Adipocyte (in vitro differentiated cells): Measurements from ENCODE around the gene ZBTB11.
"Not testable (repeated sequence)": the region's sequence is repeated elsewhere in the genome, so short reads cannot be mapped to it uniquely, and the experiment has no call there.

Experiments used
- DNase-seq: peaks from one replicate; pipeline ENCODE4 v3.0.0-alpha.2; 2015; ENCODE audit warnings: low read depth
- H3K27me3 ChIP-seq: replicated peaks from 2 replicates; pipeline ENCODE4 v1.7.0; 2013; ENCODE audit warnings: mild to moderate bottlenecking, low read length, moderate library complexity; ENCODE audit not compliant: control insufficient read depth, insufficient read depth
- H3K36me3 ChIP-seq: 2 replicates; pipeline ENCODE4 v1.7.0; 2013; ENCODE audit warnings: low read length, mild to moderate bottlenecking, moderate library complexity; ENCODE audit not compliant: control insufficient read depth, insufficient read depth, severe bottlenecking
- H3K4me1 ChIP-seq: 2 replicates; pipeline ENCODE4 v1.7.0; 2013; ENCODE audit warnings: mild to moderate bottlenecking, low read length, moderate library complexity; ENCODE audit not compliant: control insufficient read depth, insufficient read depth
- H3K4me3 ChIP-seq: 2 replicates; pipeline ENCODE4 v1.7.0; 2013; ENCODE audit warnings: mild to moderate bottlenecking, low read length, moderate library complexity
- H3K9ac ChIP-seq: 2 replicates; pipeline ENCODE4 v1.7.0; 2013; ENCODE audit warnings: mild to moderate bottlenecking, low read length, moderate library complexity
- H3K9me3 ChIP-seq: 2 replicates; pipeline ENCODE4 v1.7.0; 2013; ENCODE audit warnings: mild to moderate bottlenecking, low read length, moderate library complexity; ENCODE audit not compliant: control insufficient read depth

Gene ZBTB11

DNA sequence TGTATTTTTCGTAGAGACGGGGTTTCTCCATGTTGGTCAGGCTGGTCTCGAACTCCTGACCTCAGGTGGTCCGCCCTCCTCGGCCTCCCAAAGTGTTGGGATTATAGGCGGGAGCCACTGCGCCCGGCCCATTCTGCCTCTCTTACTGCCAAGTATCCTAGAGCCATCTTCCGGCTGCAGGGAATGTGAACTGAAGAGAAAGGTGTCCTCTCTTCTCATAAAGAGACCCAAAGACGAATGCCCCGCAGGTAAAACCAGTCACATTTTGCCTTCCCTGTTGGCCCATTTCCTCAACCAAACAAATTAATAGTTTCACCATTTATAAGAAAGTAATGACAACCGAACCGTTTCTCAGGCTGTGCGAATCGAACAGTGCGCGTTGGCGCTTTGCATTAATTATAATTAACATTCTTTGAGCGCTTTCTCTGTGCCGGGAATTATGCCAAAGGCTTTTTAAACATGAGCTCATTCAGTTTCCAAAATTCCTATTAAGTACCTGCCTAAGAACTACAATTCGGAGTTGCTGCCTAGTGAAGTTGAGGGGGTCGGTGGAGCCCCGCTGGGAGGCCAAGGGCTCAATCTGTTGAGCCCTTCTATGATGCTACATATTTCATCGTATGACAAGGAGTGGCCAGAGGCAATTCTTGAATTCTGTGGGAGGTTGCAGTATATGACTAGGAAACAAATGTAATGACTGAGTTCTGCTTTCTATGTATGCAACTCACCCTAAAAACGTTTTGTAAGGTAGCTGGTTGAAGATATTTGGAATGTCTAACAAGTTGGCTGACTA is 10.4 kb upstream of the ZBTB11 start:
- Histone ChIP-seq H3K9ac (peak overlapping the region; percentile 95), H3K9me3 (no peaks in the 10 kb centered on the region), H3K36me3 (peaks cover 33% of the 10 kb centered on the region), H3K27me3 (no peaks in the 10 kb centered on the region), H3K4me3 (peak overlapping the region; percentile 91), H3K4me1 (peaks cover 42% of the 10 kb centered on the region)
- peak; percentile 25 for DNase-seq

- peaks cover 42% of the 10 kb centered on the region for H3K4me1 ChIP-seq
- peak overlapping the region; percentile 91 for H3K4me3 ChIP-seq
- H3K27me3 ChIP-seq, result no peaks in the 10 kb centered on the region
- no peaks in the 10 kb centered on the region for H3K9me3 ChIP-seq
- peaks cover 47% of the 10 kb centered on the region for H3K36me3 ChIP-seq
- DNase-seq, result no peak
- H3K9ac ChIP-seq, result peak overlapping the region; percentile 95
Measured at GRCh38 chr3:101685870-101686307, 9.0 kb upstream of the ZBTB11 start.

DNA sequence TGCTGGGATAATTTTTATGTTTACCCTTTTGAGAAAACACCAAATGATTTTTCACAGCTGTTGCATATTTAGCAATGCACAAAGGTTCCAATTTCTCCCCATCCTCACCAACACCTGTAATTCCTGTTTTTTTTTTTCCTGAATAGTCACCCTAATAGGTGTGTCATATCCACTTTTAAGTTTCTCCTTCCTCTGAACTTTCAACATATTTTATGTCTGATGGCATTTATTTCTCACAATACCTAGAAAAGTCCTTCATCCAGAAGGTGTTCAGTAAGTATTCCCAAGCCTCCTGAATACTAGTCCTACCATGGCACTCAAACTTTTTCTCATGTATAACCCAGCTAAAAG is 8.1 kb upstream of the ZBTB11 start:
- peaks cover 42% of the 10 kb centered on the region for H3K4me1 ChIP-seq
- H3K27me3 ChIP-seq, result no peaks in the 10 kb centered on the region
- peaks cover 56% of the 10 kb centered on the region for H3K36me3 ChIP-seq
- H3K9ac ChIP-seq, result peak overlapping the region; percentile 95
- no peaks in the 10 kb centered on the region for H3K9me3 ChIP-seq
- H3K4me3 ChIP-seq, result peak overlapping the region; percentile 91
- no peak for DNase-seq

DNA sequence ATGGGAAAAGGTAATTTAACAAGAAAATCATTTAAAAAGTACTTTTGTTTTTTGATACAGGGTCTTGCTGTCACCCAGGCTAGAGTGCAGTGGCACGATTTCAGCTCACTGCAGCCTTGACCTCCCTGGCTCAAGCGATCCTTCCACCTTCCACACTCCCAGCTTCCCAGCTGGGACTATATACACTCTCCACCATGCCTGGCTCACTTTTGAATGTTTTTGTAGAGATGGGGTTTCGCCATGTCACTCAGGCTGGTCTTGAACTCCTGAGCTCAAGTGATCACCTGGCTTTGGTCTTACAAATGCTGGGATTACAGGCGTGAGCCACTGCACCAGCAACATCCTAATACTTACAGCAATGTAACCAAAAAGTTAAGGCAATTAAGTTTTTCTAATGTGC is 3.5 kb upstream of the ZBTB11 start:
- Histone ChIP-seq H3K9me3 (no peaks in the 10 kb centered on the region), H3K27me3 (no peaks in the 10 kb centered on the region), H3K4me3 (no peak overlapping the region), H3K9ac (no peak overlapping the region), H3K36me3 (peaks cover 60% of the 10 kb centered on the region), H3K4me1 (peaks cover 33% of the 10 kb centered on the region)
- no peak for DNase-seq

DNA sequence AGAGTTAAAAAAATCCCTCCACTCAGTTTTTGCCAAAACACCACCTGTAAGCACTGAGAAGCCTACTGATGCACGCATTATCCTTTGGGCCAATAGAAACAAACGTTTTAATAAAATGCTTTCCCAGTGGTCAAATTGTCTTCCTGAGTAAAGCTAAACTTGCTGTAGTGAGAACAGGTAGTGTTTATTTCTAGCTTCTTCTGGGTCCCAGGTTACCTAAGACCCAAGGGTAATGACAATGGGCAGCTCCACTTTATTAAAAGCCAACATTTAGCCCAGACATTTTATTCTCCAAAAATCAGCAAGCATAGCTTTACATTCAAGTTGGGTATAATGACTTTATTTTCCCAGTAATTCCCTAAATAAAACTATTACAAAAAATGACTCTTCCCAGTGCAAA is 1.9 kb upstream of the ZBTB11 start:
- H3K4me3 ChIP-seq, H3K27me3 ChIP-seq, DNase-seq, H3K9me3 ChIP-seq, H3K9ac ChIP-seq: not testable (repeated sequence)
- Histone ChIP-seq H3K36me3 (peaks cover 43% of the 10 kb centered on the region), H3K4me1 (peaks cover 26% of the 10 kb centered on the region)

- peak overlapping the region; percentile 77 for H3K4me3 ChIP-seq
- no peaks in the 10 kb centered on the region for H3K27me3 ChIP-seq
- peaks cover 32% of the 10 kb centered on the region for H3K36me3 ChIP-seq
- H3K4me1 ChIP-seq, result peaks cover 18% of the 10 kb centered on the region
- H3K9ac ChIP-seq, result peak overlapping the region; percentile 65
- no peaks in the 10 kb centered on the region for H3K9me3 ChIP-seq
- DNase-seq, result no peak
Measured at GRCh38 chr3:101677436-101678286, 729 bp upstream of the ZBTB11 start.

DNA sequence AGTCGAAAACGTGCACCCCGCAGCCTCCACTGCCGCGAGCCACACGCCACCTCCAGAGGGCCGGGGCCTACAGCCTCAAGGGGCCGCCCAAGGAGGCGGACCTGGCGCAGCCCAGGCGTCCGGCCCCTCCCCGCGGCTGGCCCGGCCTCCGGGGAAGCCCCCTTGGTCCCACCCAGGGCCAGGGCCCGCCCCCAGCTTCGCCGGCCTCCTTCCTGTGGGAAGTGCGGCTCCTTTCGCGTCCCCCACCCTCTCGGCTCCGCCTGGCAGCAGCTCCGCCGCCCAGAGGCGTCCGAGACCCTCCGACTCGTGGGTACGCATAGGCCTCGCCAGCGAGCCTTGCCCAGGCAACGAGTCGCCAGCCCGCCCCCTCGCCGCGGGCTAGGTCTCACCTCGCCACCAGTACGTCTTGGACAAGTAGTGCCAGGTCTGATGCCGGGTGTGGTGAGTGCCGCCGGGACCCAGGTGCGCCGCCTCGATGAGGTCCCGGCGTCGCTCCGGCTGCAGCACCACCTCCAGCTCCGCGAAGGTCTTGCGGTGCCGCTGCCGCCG is 642 bp downstream of the ZBTB11 start:
- DNase-seq, result peak; percentile 98
- no peaks in the 10 kb centered on the region for H3K27me3 ChIP-seq
- H3K4me1 ChIP-seq, result peaks cover 23% of the 10 kb centered on the region
- H3K36me3 ChIP-seq, result peaks cover 23% of the 10 kb centered on the region
- H3K4me3 ChIP-seq, result peak overlapping the region; percentile 95
- peak overlapping the region; percentile 97 for H3K9ac ChIP-seq
- H3K9me3 ChIP-seq, result no peaks in the 10 kb centered on the region

DNA sequence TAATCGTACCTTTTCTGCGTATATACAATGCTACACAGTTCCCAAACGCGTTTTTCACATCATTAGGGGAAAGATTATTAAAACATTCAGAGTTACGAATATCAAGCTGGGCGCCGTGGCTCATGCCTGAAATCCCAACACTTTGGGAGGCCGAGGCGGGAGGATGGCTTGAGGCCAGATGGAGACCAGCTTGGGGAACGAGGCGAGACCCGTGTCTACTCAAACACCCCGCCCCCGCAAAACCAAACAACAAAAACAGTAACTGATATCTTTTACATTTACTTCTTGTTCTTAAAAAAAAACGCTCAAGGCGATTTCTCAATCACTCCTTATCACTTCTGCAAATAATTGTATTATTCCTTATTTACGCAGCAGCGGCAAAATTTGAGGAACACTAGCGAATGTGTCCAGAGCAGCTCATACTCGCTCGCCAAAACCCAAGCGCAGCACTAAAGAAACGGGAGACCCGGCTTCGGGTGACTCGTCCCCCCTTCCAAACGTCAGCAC is 1.2 kb downstream of the ZBTB11 start:
- Histone ChIP-seq H3K4me1 (peaks cover 23% of the 10 kb centered on the region), H3K9me3 (no peaks in the 10 kb centered on the region), H3K36me3 (peaks cover 23% of the 10 kb centered on the region), H3K27me3 (no peaks in the 10 kb centered on the region), H3K9ac (peak overlapping the region; percentile 97), H3K4me3 (peak overlapping the region; percentile 95)
- no peak for DNase-seq

- Histone ChIP-seq H3K4me1 (peaks cover 23% of the 10 kb centered on the region), H3K36me3 (peaks cover 17% of the 10 kb centered on the region), H3K27me3 (no peaks in the 10 kb centered on the region), H3K9me3 (no peaks in the 10 kb centered on the region), H3K9ac (peak overlapping the region; percentile 97), H3K4me3 (peak overlapping the region; percentile 95)
- DNase-seq, result no peak
Measured at GRCh38 chr3:101674518-101674917, 2.4 kb downstream of the ZBTB11 start.

DNA sequence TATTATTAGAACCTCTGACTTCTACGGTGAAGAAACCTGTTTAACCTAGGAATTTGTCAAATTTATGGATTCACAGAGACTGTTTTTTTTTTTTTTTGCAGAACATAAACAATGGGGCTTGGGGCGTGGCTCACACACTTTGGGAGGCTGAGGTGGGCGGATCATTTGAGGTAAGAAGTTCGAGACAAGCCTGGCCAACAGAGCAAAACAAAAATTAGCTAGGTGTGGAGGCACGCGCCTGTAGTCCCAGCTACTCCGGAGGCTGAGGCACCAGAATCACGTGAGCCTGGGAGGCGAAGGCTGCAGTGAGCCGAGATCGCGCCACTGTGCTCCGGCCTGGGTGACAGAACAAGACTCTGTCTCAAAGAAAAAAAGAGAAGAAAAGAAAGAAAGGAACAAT is 3.0 kb downstream of the ZBTB11 start:
- no peak for DNase-seq
- Histone ChIP-seq H3K9ac (no peak overlapping the region), H3K9me3 (no peaks in the 10 kb centered on the region)

GRCh38 chr3:101671014-101671413 is 5.9 kb downstream of the ZBTB11 start:
- H3K36me3 ChIP-seq, result peaks cover 35% of the 10 kb centered on the region

More for the DNA sequence above, 3.0 kb downstream of the ZBTB11 start:
- Histone ChIP-seq H3K27me3 (no peaks in the 10 kb centered on the region), H3K36me3 (peaks cover 20% of the 10 kb centered on the region), H3K4me1 (peaks cover 23% of the 10 kb centered on the region), H3K4me3 (no peak overlapping the region)

More at GRCh38 chr3:101671014-101671413, 5.9 kb downstream of the ZBTB11 start:
- DNase-seq, result no peak
- Histone ChIP-seq H3K4me3 (no peak overlapping the region), H3K27me3 (no peaks in the 10 kb centered on the region), H3K4me1 (peaks cover 14% of the 10 kb centered on the region), H3K9me3 (no peaks in the 10 kb centered on the region), H3K9ac (no peak overlapping the region)
